Hepatic stellate cell (primary cell): ENCODE data around the gene TDRD10.
A peak's percentile ranks its signal among the peaks of the same experiment; 100 is the strongest.
"Not testable (repeated sequence)": the region's sequence is repeated elsewhere in the genome, so short reads cannot be mapped to it uniquely, and the experiment has no call there.

Source experiments
- DNase-seq: peaks from one replicate; pipeline ENCODE4 v3.0.0; 2011; ENCODE audit warnings: low spot score

TDRD10 gene

GRCh38 chr1:154479764-154480421 lies 22.1 kb upstream of the TDRD10 start:
- DNase-seq: peak; percentile 83

GRCh38 chr1:154481053-154481452 lies 21.0 kb upstream of the TDRD10 start:
- DNase-seq: no peak

GRCh38 chr1:154483941-154484803 lies 17.8 kb upstream of the TDRD10 start:
- peak; percentile 18 for DNase-seq

DNA sequence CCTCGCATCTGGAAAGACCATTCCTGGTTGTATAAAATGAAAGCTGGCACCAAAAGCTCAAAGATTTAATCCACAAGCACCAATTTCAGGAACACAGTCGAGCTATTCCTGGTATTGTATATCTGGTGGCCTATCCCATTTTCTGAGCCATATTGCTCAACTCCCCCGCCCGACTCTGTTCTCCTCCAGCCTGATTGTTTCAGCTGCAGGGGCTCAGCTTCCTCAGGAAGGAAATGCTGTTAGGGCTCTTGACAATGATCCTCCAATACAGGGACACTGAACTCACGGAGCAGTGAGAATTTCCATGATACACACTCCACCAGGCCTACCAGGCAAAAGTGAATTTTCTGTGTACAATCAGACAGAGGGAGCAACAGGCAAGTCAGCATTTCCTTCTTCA lies 16.9 kb upstream of the TDRD10 start:
- DNase-seq: no peak

- DNase-seq: no peak
Observed at GRCh38 chr1:154485910-154486496, 16.0 kb upstream of the TDRD10 start.

DNA sequence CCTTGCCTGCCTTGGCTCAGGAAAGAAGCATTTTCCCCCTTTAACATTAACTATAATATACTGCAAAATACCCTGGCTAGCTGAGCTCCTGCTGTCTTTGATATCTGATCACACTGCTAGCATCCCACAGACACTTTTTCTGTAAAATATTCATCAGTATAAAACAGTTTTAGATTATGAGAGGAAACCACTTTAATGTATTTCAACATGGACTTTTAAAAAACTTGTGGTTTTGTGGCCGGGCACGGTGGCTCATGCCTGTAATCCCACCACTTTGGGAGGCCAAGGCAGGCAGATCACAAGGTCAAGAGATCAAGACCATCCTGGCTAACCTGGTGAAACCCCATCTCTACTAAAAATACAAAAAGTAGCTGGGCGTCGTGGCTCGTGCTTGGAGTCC lies 15.3 kb upstream of the TDRD10 start:
- DNase-seq: not testable (repeated sequence)

GRCh38 chr1:154488922-154489321 lies 13.1 kb upstream of the TDRD10 start:
- no peak for DNase-seq

DNA sequence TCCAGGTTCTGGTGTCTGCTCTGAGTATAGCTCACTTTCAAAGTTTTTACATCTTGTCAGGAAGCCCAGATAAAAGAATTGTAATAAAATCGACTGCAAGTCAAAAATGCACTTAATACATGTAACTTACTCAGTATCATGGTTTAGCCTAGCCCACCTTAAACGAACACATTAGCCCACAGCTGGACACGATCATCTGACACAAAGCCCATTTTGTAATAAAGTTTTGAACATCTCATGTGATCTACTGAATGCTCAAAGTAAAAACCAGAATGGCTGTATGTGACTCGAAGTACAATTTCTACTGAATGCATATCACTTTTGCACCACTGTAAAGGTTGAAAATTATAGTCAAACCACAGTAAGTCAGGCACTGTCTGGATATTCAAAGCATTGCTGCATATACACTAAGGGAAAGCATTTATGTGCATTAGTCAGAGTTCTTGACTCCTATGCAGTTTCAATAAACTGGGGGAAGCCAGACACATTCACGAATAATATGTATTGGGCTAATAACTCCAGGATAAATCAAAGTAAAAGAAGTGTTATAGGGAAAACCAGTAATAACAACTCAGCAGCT lies 12.2 kb upstream of the TDRD10 start:
- no peak for DNase-seq

DNA sequence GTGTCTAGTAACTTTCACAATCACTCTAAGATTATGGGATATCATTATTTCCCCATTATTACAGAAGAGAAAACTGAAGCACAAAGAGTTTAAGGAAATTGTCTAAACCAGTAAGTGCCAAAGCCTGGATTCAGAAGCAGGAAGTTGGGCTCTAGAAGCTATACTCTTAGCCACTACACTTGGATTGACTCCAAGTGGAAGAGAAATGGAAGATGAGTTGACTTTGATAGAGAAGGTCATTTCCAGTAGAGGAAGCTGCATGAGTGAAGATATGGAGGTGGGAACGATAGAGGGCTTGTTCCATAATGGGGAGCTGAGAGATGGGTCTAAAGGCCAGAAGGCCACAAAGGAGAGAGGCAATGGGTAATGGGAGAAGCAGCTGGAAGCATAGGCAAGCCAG lies 11.7 kb upstream of the TDRD10 start:
- no peak for DNase-seq

DNA sequence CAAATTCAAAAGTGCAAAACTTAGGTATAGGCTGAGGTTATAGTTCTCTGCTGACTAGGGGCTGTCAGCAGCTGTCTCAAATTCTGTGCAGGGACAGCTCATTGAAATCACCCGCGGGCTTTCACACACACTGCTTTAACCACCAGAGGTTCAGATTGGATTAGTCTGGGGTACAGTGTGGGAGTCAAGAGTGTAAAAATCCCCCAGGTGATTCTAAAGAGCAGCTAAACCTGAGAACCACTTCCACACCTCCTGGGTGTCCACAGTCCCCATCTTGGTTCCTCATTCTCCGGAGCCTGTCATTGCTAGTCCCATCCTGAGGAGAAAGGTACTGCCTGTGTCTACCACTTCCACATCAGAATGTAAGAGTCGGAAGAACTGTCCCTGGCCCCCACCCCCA lies 9.9 kb upstream of the TDRD10 start:
- DNase-seq: no peak

- no peak for DNase-seq
Observed at GRCh38 chr1:154493276-154493675, 8.7 kb upstream of the TDRD10 start.

GRCh38 chr1:154495496-154496273 lies 6.3 kb upstream of the TDRD10 start:
- no peak for DNase-seq

- DNase-seq: no peak
Observed at GRCh38 chr1:154496383-154496782, 5.6 kb upstream of the TDRD10 start.

GRCh38 chr1:154497026-154497806 lies 4.8 kb upstream of the TDRD10 start:
- DNase-seq: no peak

DNA sequence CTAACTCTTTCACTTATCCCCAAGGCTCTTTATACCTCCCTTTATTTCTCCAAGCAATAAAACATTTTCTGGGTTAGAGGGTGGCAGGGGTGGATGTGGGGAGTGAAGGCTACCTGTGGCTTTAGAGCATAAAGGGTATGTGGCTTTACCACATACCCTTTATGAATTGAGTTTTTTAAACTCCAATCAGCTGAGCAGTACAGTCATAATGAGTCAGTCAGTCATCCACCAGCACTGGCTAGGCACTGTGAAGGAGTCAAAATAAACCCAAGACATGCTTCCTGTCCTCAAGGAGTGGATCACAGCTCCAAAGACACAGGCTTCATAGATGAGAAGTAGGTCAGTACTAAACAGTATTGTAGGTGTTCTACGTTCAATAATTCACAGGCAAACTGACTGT lies 2.6 kb upstream of the TDRD10 start:
- DNase-seq: no peak

DNA sequence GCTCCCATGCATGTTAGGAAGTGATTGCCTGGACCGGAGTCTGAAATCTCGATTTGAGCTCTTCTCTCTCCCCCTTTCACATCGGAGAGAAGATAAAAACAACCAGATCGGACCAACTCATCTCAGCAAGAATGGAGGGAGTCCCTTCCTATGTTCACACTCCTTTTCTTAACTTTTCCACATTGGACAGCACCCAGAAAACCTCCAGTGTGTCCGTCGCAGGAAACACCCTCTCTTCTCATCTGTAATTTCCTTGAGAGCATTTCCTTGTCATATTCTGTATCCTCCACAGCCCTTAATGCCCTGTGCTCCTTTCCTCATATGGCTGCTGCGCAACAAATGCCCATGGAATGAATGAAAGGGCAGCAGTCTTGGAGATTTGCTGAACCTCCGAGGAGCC lies 1.5 kb upstream of the TDRD10 start:
- DNase-seq: no peak

GRCh38 chr1:154501423-154502065 lies 475 bp upstream of the TDRD10 start:
- no peak for DNase-seq

DNA sequence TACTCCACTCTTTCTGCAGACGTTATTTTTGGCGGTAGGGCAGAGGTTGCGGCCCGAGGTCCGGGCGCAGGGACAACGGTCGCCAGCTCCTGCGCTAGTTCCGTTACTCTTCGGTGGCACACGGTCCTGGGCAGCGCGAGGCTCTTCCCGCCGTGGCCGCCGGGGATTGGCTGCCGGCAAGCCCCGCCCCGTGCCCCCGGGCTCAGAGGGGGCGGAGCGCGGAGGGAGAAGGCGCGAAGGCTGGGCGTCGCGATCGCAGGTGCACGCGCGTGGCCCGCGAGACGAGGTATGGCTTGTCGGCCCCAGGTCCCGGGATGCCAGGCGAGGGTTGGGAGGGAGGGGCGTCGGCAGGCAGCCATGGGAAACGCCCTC lies 711 bp downstream of the TDRD10 start:
- no peak for DNase-seq

DNA sequence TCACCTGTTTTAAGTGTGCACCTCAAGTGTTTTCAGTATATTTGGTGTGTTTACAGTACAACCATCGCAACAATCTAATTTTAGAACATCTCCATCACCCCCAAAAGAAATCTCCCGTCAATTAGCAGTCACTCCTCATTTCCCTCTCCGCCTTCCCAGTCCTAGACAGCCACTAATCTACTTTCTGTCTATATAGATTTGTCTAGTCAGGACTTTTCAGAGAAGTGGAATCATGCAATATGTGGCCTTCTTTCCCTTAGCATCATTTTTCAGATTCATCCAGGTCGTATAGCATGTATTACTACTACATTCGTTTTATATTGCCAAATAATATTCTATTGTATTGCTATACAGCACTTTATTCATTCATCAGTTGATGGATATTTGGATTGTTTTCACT lies 1.9 kb downstream of the TDRD10 start:
- no peak for DNase-seq

- no peak for DNase-seq
Observed at GRCh38 chr1:154512760-154513159, 10.7 kb downstream of the TDRD10 start.

DNA sequence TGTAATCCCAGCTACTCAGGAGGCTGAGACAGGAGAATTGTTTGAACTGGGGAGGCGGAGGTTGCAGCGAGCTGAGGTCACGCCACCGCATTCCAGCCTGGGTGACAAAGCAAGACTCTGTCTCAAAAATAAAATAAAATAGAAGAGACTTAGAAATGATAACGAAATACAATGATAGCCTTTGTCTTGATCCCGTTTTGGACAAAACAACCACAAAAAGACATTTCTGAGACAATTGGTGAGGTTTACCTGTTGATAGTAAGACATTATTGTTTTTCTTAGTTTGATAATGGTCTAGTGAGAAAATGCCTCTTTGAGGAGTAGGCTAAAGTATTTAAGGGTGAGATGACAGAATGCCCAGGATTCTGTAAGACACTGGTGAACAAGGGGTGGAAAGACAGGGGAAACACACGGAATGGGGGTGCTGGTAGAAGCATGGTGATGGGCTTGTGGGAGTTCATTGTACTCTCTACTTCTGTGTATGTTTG lies 12.1 kb downstream of the TDRD10 start:
- DNase-seq: no peak
